Putamen (tissue), 1 donor: Measurements from ENCODE around the gene MYO16.
"Not testable (repeated sequence)": the region's sequence is repeated elsewhere in the genome, so short reads cannot be mapped to it uniquely, and the experiment has no call there.

Source experiments
- DNase-seq: peaks from one replicate; pipeline ENCODE4 v3.0.0-alpha.2; 2016; ENCODE audit warnings: low spot score

Gene MYO16

GRCh38 chr13:108742701-108743451, 113.5 kb downstream of the MYO16 start:
- DNase-seq: no peak

DNA sequence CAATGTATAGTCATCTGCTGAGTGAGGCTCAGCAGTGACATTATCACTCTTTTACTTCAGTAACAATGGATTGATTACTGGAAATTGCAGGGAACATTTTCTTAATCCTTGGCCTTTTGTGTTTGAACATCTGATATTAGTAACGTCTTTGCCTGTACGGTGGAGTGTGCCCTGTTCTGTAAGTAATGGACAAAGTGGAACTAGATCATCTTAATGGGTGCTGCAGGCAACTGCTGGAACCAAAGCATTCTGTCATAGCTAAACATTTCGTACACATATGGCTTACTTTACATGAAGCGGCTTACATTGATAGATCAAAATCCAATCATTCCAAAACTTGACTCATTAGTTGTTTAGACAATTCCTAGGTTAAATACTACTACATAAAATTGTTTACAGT, 114.1 kb downstream of the MYO16 start:
- no peak for DNase-seq

DNA sequence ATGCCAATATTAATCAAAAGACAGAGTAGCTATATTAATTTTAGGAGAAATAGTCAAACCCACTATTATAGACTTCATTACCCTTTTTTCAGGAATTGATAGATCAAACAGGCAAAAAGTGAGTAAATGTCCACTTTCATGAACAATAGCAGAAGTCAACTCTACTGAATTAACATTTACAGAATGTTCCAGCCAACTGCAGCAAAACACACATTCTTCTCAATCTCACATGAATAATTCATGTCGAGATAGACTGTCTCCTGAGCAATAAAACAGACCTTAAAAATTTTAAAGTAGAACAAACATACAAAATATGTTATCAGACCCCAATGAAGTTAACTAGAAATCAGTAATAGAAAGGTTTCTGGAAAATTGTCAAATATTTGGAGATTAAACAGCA, 118.4 kb downstream of the MYO16 start:
- no peak for DNase-seq

DNA sequence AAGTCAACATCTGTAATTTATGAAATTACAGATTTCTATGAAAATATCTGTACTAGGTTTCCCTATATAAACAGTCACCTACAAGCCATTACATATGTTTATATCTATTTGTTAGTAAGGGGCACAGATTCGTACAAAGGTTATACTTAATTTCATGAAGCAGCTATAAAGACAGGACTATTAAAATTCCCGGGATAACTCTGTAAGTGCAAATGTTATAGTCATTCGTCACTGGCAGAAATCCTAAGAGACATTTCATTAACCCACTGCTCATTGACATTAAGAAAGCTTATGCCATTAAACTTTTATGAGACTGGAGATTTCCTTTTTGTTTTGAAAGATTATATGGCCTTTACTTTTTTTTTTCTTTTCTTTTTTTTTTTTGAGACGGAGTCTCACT, 122.9 kb downstream of the MYO16 start:
- no peak for DNase-seq

- DNase-seq: no peak
Observed at GRCh38 chr13:108755083-108755482, 125.7 kb downstream of the MYO16 start.

DNA sequence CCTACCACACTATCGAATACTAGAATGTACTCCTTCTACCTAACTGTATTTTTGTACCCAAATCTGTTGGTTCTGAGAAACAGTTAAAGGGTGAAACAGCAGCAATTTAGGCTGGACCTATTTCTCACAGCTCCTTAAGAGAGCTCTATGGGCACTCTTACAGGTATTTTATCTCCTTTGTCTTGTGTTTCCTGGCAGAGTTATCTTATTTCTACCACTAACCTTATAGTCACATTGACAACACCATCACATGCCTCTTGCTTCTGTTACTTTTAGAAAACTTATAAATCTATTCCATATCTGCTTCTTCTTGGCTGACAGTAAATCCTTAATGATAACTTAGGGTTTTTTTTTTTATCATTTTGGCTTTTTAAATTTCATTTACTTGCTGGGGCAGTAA, 130.7 kb downstream of the MYO16 start:
- no peak for DNase-seq

DNA sequence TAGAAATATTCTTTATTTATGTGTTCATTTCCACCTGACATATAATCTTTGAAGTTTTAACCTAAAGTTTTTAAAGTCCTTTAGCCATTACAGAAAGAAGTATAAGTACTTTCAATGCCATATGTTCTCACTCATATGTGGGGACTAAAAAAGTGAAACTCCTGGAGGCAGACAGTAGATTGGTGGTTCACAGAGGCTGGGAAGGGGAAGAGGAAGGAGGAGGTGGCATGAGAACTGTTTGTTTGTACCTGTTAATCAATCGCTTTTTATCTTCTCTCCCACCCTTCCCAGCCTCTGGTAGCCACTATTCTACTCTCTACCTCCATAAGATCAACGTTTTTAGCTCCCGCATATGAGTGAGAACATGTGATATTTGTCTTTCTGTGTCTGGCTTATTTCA, 131.1 kb downstream of the MYO16 start:
- DNase-seq: no peak

DNA sequence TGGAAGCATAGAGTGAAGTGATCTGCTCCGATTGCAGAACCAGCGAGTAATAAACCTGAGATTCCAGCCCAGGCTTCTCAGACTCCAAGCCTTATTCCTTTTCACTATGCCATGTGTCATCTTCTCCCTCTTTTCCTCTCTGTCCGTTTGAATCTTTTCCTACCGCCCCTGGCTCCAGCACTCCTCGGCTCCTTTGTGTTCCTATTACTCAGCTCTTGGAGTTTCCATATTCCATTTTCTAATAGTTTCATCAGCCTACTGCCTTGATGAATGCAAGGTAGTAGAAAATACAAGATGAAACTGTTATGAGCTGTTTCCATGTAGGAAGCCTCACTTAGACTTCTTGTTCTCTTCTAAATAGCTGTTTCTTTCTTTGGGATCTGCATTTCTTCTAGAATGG, 138.6 kb downstream of the MYO16 start:
- no peak for DNase-seq

GRCh38 chr13:108769213-108770070, 140.0 kb downstream of the MYO16 start:
- DNase-seq: no peak

DNA sequence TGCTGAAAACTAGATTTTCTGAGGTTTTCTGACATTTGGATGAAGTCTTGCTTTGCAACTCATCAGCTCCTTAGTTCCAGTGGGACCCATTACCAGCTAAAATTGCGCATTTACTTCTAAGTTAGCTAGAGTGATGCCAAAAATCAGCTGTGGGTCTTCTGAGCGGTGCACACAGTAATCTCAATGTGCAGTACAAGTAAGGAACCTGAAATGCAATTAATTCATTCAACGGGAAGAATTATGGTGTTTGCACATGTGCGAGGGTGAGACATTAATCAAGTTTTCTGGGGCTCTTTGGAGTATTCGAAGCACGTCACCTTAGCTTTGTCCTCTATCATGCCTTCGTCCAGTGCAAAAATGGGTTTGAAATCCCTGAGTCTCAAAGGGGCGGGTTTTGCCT, 146.2 kb downstream of the MYO16 start:
- no peak for DNase-seq

DNA sequence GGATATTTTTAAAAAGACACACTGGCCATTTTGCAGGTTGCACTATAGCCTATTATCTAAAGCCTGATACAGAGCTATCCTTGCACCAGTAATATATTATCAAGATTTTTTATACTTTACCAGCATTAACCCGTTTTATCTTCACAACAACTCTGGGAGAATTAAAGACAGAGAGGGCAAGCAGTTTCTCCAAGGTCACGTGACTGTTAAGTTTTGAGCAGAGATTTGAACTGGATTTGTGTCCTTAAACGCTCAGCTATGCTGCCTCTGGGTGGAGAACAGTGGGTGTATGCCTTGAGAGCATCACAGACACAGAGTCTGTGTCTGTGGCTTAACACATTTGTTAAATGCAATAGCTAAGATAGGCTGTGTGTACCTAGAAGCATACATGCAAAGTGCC, 147.2 kb downstream of the MYO16 start:
- no peak for DNase-seq

- no peak for DNase-seq
Observed at GRCh38 chr13:108777421-108778420, 148.3 kb downstream of the MYO16 start.

DNA sequence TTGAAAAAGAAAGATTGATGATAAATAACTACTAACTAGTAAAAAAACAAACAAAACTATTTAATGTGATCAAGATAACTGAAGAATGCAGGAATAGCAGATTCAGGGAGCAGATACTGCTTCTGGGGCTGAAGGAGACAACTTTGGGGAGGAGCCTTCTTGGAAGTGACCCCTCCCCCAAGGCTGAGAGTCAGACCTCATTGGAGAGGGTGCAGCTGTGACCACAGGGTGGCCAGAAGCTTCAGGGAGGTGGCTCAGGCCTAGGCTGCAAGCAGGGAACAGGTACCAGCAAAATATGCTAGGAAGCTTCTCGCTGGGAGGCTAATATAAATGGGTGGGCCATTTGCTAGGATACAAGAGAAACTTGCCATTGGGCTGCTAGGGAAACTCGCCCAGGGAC, 149.9 kb downstream of the MYO16 start:
- DNase-seq: no peak

- no peak for DNase-seq
Observed at GRCh38 chr13:108780706-108781105, 151.3 kb downstream of the MYO16 start.

GRCh38 chr13:108781312-108781711, 151.9 kb downstream of the MYO16 start:
- no peak for DNase-seq

GRCh38 chr13:108782480-108782879, 153.1 kb downstream of the MYO16 start:
- DNase-seq: not testable (repeated sequence)

DNA sequence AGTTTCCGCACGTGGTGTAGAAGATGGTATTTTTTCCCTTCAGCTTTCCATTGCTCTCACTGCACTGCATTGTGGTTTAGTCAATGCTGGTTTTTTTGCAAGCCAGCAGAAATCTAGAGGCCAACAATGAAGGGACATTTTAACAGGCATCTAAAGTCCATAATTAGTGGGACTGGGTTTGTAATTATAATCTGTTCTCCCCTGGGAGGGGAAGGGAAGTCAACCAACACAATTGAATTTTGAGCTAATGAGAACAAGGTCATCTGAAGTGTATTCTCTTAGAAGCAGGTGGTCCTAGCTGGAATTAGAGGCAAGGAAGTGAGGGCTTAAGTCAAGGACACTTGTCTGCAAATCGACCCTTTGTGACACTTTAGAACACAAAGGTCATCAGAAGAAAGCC, 156.4 kb downstream of the MYO16 start:
- no peak for DNase-seq

DNA sequence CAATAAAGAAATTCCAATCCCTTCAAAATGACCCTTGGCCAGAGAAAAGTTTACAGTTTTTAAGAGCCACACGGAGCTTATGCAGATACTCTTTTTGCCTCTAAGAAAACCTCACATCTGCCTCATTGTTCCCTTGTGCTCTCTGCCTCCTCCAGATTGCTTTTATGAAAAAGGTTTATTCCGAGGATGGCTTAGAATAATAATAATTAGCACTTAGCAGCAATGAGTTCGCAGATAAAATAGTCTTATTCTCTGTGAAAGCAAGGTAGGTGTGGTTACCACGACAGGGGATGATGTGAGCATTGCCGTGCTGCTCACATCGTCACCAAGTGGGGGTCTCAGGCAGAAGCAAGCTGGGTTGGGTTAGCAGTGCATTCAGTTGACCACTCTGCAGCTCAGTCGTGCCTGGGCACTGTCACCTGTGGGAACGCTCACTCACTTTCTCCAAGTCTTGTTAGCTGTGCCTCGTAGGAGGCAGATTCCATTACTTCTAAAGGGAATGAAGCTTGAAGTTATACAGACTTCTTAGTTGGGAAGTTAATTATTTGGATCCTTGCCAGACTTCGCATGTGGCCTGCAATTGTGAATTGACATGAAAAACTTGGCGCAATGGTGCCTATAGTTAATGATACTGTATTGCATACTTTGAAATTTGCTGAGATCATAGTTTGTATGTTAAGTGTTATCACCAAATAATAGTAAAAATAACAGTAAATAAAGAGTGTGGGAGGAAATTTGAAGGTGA, 157.2 kb downstream of the MYO16 start:
- no peak for DNase-seq

DNA sequence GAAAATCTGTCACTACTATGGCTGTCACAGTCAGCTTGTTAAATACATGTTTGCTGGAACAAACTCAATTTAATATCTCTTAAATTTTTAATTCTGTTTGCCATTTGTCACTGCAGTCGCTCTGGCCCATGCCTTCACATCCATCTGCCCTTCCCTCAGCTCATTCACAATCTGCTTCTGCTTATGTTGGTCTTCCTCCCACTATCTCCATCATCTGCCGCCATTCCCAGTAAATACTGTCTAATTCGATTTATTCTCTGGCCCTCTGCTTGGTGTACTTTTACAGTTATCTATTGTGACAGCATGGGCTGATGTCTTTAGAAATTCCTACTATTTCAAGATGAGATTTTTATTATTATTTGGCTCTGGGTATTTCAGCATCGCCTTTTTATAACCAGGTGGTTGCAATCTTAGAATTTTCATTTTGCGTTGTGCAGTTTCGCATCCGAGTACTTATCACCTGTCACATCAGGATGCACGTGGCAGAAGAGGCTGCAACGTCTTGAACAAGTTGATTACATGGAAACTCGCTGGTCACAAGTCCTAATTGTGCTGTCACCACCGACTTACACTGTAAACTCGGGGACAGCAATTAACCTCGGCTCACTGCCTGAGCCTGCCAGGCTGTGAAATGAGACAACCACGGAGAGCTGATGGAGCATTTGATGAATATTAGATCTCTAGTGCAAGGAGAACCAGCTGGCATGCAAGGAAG, 158.4 kb downstream of the MYO16 start:
- DNase-seq: no peak

DNA sequence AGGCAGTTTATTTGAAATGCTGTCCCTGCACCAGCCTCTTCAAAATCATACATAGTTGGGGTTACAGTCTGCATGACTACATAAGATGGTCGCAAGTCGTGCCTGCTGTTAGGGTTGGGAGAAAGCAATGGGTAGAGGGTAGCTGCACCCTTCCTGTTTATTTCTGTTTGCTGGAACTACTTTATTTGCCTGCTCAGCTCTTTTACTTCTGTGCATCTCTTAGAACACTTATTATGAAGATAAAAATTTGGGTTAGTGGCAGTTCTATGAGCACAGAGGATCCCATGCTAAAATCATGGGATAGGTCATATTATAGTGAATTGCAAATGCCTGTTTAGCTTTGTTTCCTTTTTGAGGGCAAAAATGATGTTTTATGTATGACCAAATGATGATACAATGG, 160.1 kb downstream of the MYO16 start:
- no peak for DNase-seq

GRCh38 chr13:108795841-108796240, 166.4 kb downstream of the MYO16 start:
- no peak for DNase-seq
